ENCODE measurements around the gene FNBP1L. TPM values are rescaled to one million over a fixed set of nuclear protein-coding genes. Genes with fewer than 3 reads are reported as not detected.
A peak's percentile ranks its signal among the peaks of the same experiment; 100 is the strongest.

FNBP1L gene
- polyA plus RNA-seq, 1 of the 3 experiments (the other 2 are of a cell fraction) = 16.5 TPM

DNA sequence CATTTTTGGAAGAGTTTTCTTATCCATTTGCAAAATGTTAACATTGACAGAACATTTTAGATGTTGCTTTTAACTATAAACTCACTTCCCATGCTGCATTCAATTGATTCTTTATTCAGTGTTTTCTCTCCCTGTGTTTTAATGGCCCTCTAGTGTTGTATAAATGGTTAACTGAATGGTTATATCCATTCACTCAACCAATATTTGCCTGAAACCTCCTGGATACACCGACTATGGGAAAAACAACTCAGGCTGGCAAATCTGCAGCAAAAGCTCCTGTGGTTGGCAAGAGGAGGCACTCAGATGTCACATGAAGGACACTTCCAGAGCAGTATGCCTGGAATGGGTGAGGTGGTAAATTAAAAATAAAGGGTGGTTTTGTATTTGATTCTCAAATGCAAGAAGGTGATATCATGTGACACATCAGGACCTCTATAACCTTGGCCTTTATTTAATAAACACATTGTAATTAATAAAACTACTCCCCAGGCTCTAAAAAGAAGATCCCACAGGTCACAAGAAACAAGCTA is 126.1 kb downstream of the FNBP1L start:
- TF ChIP-seq, protein P1, sequence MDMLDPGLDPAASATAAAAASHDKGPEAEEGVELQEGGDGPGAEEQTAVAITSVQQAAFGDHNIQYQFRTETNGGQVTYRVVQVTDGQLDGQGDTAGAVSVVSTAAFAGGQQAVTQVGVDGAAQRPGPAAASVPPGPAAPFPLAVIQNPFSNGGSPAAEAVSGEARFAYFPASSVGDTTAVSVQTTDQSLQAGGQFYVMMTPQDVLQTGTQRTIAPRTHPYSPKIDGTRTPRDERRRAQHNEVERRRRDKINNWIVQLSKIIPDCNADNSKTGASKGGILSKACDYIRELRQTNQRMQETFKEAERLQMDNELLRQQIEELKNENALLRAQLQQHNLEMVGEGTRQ (IDR thresholded peaks at IDR 0.05; ENCODE audit: borderline replicate concordance, low read depth, low read length) = no peak
- TF ChIP-seq, protein P2, sequence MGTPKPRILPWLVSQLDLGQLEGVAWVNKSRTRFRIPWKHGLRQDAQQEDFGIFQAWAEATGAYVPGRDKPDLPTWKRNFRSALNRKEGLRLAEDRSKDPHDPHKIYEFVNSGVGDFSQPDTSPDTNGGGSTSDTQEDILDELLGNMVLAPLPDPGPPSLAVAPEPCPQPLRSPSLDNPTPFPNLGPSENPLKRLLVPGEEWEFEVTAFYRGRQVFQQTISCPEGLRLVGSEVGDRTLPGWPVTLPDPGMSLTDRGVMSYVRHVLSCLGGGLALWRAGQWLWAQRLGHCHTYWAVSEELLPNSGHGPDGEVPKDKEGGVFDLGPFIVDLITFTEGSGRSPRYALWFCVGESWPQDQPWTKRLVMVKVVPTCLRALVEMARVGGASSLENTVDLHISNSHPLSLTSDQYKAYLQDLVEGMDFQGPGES (IDR thresholded peaks at IDR 0.05; ENCODE audit: low read depth, low read length) = no peak
- H3K27ac ChIP-seq (ENCODE audit: low read depth in 2 of 2, low read length in 1 of 2) = peak overlapping the region in 1 of 2 experiments; percentile 98; a peak in 2 of 4 replicates
- POLR2A ChIA-PET = no interaction called here
- H3K4me1 ChIP-seq (ENCODE audit: control insufficient read depth in 1 of 2, insufficient read depth in 2 of 2, low read depth in 1 of 2, low read length in 1 of 2) = peaks cover 17 to 48% of the 10 kb centered on the region in 2 experiments
- peaks cover 36% of the 10 kb centered on the region for H3F3A ChIP-seq (replicated peaks; ENCODE audit: insufficient read depth)
- H3K4me3 ChIP-seq (ENCODE audit: low read depth in 2 of 2, low read length in 1 of 2) = no peak overlapping the region
- peaks cover 55 to 62% of the 10 kb centered on the region in 2 experiments for H3K36me3 ChIP-seq (replicated peaks in 1 of 2; ENCODE audit: control insufficient read depth in 1 of 2, insufficient read depth in 2 of 2, low read length in 1 of 2)
- H3K9me2 ChIP-seq = no peaks in the 10 kb centered on the region
- no peak overlapping the region for H3K4me2 ChIP-seq
- CTCF ChIA-PET = interaction anchor here (0.6 to 1.6 kb wide), 4 partner anchors 55 to 323 kb away, joined by 3 to 5 read pairs (median 4); no protein-coding TSS in a partner anchor
- H3K79me2 ChIP-seq (ENCODE audit: insufficient read depth) = peaks cover 70% of the 10 kb centered on the region
- peaks cover 14% of the 10 kb centered on the region for H4K20me1 ChIP-seq (ENCODE audit: insufficient read depth)
- H3K9ac ChIP-seq = no peak overlapping the region
- H3K9me3 ChIP-seq = no peaks in the 10 kb centered on the region
- DNase-seq = no peak
- H2AFZ ChIP-seq (ENCODE audit: low read depth) = no peak overlapping the region
- H3K27me3 ChIP-seq (ENCODE audit: insufficient read depth) = no peaks in the 10 kb centered on the region
- WGBS (ENCODE audit: low lambda C conversion rate) = 91% methylated on average over 1 of the region's 1 CpG

DNA sequence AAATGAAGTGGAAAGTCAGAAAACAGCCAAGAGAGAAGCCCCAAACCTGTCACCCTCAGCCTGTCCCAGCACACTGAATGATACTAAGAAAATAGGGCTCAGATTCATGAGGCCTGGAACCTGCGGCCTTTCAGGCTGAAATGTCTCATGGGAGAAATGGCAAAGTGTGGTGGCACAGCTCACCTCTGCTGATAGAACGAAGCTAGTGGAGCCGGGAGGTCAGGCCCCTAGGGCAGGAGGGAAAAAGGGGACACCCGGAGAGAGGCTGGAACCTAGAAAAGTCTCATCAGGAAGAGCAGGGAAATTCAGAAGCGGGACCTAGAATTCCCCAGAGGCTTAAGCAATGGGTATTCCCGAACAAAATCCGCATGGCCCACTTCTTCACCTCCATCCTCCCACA is 126.6 kb downstream of the FNBP1L start:
- Histone ChIP-seq H3K9me2 (no peaks in the 10 kb centered on the region), H3K4me1 (ENCODE audit: control insufficient read depth in 1 of 2, insufficient read depth in 2 of 2, low read depth in 1 of 2, low read length in 1 of 2) (peaks cover 22 to 53% of the 10 kb centered on the region in 2 experiments), H3K27me3 (ENCODE audit: insufficient read depth) (no peaks in the 10 kb centered on the region), H3K9ac (no peak overlapping the region), H3K27ac (ENCODE audit: low read depth in 2 of 2, low read length in 1 of 2) (peak overlapping the region; percentile 60 to 98; a peak in 3 of 4 replicates), H3F3A (replicated peaks; ENCODE audit: insufficient read depth) (peaks cover 31% of the 10 kb centered on the region), H2AFZ (ENCODE audit: low read depth) (no peak overlapping the region), H3K4me2 (no peak overlapping the region), H4K20me1 (ENCODE audit: insufficient read depth) (peaks cover 19% of the 10 kb centered on the region), H3K36me3 (replicated peaks in 1 of 2; ENCODE audit: control insufficient read depth in 1 of 2, insufficient read depth in 2 of 2, low read length in 1 of 2) (peaks cover 55 to 63% of the 10 kb centered on the region in 2 experiments), H3K4me3 (ENCODE audit: low read depth in 2 of 2, low read length in 1 of 2) (no peak overlapping the region), H3K79me2 (ENCODE audit: insufficient read depth) (peaks cover 75% of the 10 kb centered on the region), H3K9me3 (no peaks in the 10 kb centered on the region)
- 98% methylated on average over 6 of the region's 7 CpGs for WGBS (ENCODE audit: low lambda C conversion rate)
- ChIA-PET POLR2A (no interaction called here), CTCF (interaction anchor here (0.6 to 3.2 kb wide), 5 partner anchors 55 to 323 kb away, joined by 3 to 16 read pairs (median 5); no protein-coding TSS in a partner anchor)
- DNase-seq = no peak
- TF ChIP-seq MEF2A (IDR thresholded peaks at IDR 0.05; ENCODE audit: borderline replicate concordance, low read depth) = no peak

DNA sequence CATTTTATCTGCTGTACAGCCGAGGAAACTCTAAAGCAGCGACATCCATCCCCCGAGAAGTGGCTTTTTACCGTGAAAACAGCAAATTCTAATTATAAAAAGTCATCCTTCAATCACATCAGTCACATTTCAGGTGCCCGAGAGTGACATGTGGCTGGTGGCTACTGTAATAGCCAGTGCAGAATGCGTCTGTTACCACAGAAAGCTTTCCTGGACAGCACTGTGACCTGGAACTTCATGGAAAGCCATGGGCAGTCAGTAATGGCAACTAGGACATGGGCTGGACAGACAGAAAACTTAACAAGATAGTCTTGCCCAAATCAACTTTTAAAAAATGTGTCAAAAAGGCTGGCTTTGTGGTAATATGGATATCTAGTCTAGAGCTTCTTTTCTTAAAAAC is 127.1 kb downstream of the FNBP1L start:
- peaks cover 26% of the 10 kb centered on the region for H3F3A ChIP-seq (replicated peaks; ENCODE audit: insufficient read depth)
- H3K79me2 ChIP-seq (ENCODE audit: insufficient read depth) = peaks cover 80% of the 10 kb centered on the region
- 92% methylated on average over 6 of the region's 6 CpGs for WGBS (ENCODE audit: low lambda C conversion rate)
- H3K9me3 ChIP-seq = no peaks in the 10 kb centered on the region
- ChIA-PET CTCF (interaction anchor here (1.1 to 3.2 kb wide), 4 partner anchors 54 to 270 kb away, joined by 3 to 16 read pairs (median 5); no protein-coding TSS in a partner anchor), POLR2A (no interaction called here)
- H3K9ac ChIP-seq = no peak overlapping the region
- H3K4me2 ChIP-seq = no peak overlapping the region
- H3K27ac ChIP-seq (ENCODE audit: low read depth in 2 of 2, low read length in 1 of 2) = peak overlapping the region; percentile 60 to 98
- no peak for DNase-seq
- peaks cover 27 to 58% of the 10 kb centered on the region in 2 experiments for H3K4me1 ChIP-seq (ENCODE audit: control insufficient read depth in 1 of 2, insufficient read depth in 2 of 2, low read depth in 1 of 2, low read length in 1 of 2)
- peaks cover 24% of the 10 kb centered on the region for H4K20me1 ChIP-seq (ENCODE audit: insufficient read depth)
- H3K36me3 ChIP-seq (replicated peaks in 1 of 2; ENCODE audit: control insufficient read depth in 1 of 2, insufficient read depth in 2 of 2, low read length in 1 of 2) = peaks cover 52 to 60% of the 10 kb centered on the region in 2 experiments
- H3K27me3 ChIP-seq (ENCODE audit: insufficient read depth) = no peaks in the 10 kb centered on the region
- no peak overlapping the region for H2AFZ ChIP-seq (ENCODE audit: low read depth)
- no peak overlapping the region for H3K4me3 ChIP-seq (ENCODE audit: low read depth in 2 of 2, low read length in 1 of 2)
- no peaks in the 10 kb centered on the region for H3K9me2 ChIP-seq
- no peak for TF ChIP-seq YY1 (IDR thresholded peaks at IDR 0.05; ENCODE audit: low read depth)
- no peak for TF ChIP-seq RCOR1 (IDR thresholded peaks at IDR 0.05; ENCODE audit: low read length)
- TF ChIP-seq, protein P3, sequence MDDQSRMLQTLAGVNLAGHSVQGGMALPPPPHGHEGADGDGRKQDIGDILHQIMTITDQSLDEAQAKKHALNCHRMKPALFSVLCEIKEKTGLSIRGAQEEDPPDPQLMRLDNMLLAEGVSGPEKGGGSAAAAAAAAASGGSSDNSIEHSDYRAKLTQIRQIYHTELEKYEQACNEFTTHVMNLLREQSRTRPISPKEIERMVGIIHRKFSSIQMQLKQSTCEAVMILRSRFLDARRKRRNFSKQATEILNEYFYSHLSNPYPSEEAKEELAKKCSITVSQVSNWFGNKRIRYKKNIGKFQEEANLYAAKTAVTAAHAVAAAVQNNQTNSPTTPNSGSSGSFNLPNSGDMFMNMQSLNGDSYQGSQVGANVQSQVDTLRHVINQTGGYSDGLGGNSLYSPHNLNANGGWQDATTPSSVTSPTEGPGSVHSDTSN (IDR thresholded peaks at IDR 0.05) = no peak
- TF ChIP-seq MEF2A (IDR thresholded peaks at IDR 0.05; ENCODE audit: borderline replicate concordance, low read depth) = no peak
- no peak for TF ChIP-seq FOXJ3 (CRISPR knock-in tag; IDR thresholded peaks at IDR 0.05)
- TF ChIP-seq GABPA (IDR thresholded peaks at IDR 0.05; ENCODE audit: low read depth) = no peak
- no peak for TF ChIP-seq RAD21 (IDR thresholded peaks at IDR 0.05; ENCODE audit: low read length)
- TF ChIP-seq, protein P4, sequence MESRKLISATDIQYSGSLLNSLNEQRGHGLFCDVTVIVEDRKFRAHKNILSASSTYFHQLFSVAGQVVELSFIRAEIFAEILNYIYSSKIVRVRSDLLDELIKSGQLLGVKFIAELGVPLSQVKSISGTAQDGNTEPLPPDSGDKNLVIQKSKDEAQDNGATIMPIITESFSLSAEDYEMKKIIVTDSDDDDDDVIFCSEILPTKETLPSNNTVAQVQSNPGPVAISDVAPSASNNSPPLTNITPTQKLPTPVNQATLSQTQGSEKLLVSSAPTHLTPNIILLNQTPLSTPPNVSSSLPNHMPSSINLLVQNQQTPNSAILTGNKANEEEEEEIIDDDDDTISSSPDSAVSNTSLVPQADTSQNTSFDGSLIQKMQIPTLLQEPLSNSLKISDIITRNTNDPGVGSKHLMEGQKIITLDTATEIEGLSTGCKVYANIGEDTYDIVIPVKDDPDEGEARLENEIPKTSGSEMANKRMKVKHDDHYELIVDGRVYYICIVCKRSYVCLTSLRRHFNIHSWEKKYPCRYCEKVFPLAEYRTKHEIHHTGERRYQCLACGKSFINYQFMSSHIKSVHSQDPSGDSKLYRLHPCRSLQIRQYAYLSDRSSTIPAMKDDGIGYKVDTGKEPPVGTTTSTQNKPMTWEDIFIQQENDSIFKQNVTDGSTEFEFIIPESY (IDR thresholded peaks at IDR 0.05; ENCODE audit: borderline replicate concordance, low read depth) = no peak
- no peak for TF ChIP-seq ELF1 (IDR thresholded peaks at IDR 0.05)

Data from SK-N-SH (cell line).